Fibroblast of skin of left biceps (primary cell): Measurements from ENCODE around the gene SLC25A26.

Experiments
- DNase-seq, 2 experiments: peaks; one replicate each; pipeline ENCODE4 v3.0.0-alpha.2; 2013; ENCODE audit warnings: low read depth in 2 of 2

Gene SLC25A26

DNA sequence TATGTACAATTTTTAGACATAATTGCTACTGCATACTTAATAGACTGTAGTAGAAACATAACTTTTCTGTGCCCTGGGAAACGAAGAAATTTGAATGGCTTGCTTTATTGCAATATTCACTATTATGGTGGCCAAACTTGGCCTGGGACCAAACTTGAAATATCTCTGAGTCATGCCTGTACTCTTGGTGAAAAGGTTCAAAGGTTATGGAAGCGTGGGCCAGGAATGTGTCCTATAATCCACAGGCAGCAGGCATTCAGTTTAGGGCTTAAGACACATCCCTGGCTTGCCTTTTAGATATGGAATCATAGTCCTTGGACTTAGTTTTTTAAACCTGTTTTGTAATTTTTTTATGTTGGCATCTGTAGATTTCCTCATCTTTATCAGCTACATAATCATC, 155.8 kb downstream of the SLC25A26 start:
- no peak for DNase-seq

DNA sequence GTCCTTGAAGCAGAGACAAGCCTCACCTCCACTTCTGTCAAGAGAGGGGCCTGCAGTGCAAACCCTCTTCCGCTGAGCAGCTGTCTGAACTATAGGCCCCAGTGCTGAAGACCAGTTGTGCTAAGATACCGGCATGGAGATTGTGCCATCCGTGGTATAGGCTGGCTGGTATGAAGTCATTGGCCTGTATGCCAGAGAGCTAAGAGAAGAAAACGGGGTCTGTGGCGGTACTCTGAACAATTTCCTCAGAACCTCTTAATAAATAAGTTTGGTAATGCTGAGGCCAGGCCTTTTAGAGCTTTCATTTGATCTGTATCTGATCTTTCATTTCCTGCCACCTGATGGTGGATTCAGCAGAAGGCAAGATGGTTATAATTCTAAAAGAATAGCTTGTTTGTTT, 157.0 kb downstream of the SLC25A26 start:
- DNase-seq = no peak

DNA sequence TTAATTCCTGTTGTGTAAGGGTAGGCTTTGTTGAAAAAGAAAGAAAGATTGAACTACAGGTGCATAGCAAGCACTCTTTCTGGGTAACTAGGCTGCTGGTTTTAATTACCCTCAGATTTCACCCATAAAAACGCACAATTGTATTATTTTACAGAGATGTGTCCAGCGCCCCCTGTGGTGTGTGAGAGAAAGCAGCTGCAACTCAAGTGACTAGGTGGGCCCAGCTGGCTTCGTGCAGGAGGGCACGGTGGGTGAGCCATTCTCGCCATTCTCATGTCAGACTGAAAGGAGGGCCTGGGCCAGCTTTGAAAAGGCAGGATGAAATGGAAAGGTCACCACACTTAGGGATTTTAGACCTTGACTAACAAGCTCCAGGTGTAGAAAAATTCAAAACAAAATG, 157.5 kb downstream of the SLC25A26 start:
- DNase-seq = no peak

DNA sequence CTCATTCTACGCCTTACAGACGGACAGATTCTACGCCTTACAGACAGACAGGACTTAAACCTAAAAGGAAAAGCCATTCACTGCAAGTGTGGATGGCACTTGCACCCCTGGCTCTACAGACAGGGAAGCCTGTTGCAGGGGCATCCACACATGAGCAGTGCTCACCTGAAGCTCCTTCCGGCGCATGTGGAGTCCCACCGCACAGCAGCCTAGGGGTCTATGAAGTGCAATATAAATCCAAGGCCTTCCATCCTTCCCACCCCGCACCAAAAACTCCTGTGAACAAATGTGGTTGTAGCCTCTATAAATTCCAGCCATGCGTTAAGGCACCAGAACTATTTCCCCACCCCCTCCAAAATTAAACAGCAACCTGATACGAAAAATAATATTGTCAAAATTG, 158.8 kb downstream of the SLC25A26 start:
- no peak for DNase-seq

DNA sequence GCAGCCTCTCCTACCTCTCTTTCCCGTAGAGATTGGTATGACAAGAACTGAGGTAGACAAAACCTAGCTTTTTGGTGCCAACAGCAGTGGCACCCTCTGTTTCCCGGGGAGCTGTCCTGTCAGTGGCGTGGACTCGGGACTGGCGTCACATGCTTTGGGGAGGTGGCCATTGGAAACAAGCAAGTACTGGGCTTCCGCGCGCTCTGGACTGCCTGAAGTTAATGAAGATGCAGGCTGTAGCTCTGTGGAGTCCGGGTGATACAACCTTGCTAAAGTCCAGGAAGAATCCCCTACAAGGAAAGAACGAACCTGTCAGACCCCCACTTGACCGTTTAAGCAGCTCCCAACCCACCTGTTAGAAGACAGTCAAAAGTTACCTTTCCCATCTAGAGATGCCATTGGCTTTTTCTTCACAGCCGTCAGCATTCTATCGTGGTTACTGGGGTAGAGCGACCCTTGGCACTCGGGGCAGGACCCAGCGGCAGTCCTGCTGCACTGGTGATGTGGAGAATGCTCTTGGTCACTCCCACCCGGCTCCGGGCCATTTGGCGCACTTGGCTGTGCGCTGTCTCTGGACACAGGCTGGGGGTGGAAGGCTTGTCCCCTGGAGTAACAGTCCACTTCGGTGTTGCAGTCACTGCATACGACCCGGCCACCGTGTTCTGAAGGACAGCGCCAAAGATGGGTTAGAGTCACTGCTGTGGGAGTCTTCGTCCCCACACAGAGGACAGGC, 159.6 kb downstream of the SLC25A26 start:
- no peak for DNase-seq

DNA sequence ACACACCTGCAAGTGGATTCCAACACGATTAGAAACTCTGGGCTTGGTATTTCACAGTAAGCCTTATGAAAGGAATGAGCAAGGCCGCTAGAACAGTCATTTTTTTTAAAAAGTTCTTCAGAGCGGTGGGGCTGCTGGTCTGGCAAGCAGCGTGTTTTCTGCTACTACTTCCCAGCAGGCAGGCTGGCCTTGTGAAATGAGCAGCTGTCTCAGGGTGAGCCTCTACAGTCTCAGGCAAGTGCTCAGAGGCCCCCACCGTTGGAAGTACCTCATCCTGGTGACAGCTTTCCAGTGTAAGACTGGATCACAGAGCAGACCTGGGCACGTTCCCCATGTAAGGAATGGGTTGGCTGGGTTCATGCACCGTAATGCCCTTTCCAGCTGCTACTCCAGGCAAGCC, 160.8 kb downstream of the SLC25A26 start:
- DNase-seq = no peak

DNA sequence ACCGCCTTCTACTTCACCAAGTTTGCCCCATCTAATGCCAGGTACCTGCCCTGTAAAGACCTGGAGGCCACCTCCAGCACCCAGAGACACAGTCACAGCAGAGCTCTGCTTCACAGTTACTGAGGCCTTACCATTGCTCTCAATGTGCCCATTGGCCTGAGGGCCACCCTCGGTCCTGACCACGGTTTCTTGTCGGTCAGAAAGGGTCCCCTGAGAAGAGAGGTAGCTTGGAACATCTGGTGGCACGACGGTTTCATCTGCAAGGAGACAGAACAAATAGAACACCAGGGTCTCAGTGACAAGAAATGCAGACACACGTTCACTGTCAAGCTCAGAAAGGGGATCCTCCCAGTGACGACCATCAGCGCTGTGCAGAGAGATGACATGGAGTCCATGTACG, 161.3 kb downstream of the SLC25A26 start:
- no peak for DNase-seq

DNA sequence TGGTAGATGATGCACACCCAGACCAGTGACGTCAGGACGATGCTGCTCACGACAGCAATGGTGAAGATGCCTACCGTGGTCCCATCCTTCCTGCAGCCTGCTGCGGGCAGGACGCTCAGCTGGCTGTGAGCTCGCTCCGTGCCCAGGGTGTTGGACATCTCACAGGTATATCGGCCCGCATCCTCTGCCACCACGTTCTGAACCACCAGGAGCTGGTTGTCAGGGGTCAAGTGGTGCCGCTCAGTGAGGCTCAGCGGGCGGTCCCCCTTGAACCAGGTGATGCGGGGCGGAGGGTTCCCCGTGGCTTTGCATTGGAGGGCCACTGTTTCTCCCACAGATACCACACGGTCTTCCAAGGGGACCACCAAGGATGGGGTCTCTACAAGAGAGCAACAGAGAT, 162.2 kb downstream of the SLC25A26 start:
- no peak for DNase-seq

DNA sequence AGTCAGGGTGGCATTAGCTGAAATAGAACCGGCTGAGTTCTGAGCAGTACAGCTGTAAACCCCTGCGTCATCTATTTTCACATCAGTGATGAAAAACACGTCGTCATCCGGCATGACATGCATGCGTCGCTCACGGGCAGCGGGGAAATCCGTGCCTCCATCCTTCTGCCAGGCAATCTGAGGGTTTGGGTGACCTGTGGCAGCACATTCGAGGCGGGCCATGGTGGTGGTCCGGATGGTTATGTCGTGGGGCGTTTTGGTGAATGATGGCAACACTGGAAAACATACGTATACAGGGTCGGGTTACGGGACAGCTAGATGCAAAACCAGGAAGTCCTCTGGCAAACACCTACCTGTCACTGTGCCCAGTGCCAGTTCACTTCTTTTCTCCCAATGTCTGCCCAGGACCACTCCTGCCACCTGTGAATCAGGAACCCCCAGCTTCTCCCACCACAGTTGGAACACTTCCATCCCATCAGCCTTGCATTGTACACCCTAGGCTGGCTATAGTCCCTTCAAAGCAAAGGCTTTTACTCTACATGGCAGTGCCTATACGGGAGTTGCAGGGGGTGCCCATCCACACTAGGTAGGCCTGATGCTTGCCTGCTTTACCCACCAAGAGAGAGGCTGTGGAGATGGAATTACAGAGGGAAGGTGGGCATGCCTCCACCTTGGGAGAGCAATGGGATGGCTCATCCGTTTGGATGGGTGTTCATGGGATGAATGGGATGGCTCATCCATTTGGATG, 163.4 kb downstream of the SLC25A26 start:
- no peak for DNase-seq

DNA sequence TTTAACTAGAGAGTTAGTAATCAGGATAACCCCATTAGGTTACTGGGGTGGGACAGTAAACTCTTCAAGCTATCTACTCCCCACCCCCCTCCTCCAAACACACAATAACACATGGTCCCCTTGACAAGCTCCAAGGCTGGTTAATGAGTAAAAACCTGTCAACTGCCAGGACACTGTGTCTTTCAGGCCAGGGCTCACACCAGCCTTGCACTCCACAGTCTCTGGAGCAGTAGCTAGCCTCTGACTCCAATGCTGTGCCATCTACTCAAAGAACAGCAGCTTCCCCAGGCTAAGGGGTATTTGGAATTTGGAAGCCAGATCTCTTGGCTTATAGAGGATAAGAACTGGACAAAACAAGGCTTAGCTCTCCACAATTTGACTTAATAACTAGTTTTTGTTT, 164.3 kb downstream of the SLC25A26 start:
- no peak for DNase-seq

DNA sequence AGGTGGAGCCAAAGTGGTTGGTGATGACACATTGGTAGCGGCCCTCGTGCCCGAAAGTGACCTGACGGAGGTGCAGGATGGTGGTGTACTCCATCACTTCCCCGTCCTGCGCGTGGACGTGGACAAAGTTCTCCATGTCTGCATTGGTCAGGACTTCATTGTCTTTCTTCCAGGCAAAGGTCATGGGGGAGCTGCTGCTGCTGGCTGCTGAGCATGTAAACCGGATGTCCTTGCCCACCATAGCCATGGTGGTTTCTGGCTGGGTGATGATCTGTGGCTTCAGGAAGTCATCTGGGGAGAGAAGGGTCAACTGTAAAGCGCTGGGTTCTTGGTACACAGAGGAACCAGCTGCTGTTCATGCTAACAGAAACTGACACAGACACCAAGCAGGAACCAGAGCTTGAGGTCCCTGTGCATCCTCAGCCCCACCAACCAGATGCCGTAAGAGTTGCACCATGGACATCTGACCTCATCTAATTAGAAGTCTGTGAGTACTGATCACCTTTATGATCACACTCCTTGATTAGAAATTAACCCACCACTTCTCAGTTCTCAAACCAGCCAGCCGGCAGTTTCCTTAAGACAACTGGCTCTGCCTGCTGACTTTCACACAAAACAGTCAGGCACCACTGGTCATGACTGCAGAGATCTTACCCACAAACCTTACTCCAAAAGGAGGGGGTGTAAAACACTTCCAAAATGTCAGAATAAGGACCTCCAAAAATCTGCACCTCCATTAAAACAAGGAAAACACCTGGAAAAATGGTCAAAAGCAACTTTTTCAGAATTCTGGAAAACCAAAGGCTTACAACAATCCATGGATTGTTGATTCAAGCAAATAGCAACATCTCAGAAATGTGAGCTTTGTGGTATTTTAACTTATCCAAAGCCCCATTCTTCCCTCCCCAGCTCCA, 165.5 kb downstream of the SLC25A26 start:
- no peak for DNase-seq

DNA sequence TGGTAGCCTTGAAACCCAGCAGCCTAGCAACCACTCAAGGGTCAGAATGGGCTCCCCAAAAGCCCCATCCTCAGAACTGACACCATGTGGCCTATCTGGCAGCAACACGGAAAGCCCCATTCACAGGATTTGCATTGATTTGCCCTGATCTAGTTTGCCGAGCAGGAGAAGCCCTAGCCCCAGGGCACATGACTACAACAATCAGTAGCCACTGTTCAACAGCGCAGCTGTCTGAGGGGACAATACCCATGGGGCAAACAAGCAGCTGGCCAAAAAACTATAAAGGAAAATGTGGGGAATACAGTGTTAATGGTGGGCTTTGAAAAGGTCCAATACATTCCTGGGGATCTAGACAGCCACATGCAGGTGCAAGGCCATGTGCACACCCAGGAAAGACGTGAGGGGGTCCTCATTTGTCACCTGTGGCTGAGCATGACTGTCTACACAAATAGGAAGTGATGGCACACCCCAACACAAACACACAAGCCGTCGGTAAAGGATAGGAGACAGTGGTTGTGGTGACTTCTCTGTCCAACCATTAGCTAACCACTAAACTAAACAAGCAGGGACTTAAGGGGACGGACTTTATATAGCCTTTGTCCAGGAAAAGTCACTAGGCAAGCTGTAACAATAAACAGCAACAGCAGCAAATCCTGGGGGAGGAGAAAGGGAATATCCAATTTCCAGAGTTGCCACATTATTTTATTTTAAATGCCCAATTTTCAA, 166.3 kb downstream of the SLC25A26 start:
- no peak for DNase-seq

DNA sequence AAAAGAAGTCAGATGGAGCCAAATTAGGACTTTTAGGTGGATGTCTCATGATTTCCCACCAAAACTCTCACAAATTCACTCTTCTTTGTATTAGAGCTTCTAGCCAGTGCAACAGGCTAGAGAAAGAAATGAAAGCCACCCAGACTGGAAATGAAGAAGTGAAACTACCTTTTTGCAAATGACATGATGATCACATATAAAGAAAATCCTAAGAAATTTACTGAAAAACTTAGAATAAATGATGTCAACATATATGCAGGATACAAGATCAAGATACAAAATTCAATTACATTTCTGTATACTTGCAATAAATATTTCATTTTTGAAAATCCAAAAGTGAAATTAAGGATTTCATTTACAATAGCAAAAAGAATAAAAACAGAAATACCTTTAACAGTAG, 169.2 kb downstream of the SLC25A26 start:
- DNase-seq = no peak

DNA sequence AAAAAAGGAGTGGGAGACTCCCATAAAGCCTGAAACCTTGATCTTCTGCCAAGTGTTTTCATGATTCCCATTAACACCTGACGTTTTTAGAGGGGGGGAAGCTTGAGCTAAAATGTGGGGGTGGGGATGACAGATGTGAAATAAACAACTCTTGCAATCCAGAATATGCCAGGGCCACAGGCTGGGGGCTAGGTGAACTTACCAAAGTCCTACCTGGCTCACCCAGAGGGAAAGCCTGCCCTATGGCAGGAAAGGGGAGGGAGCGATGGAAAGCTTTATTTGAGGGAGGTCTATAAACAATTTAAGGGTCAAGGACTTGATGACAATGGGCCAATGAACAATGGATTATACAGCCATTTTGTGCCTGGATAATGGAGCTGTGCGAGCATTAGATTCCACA, 171.7 kb downstream of the SLC25A26 start:
- no peak for DNase-seq

DNA sequence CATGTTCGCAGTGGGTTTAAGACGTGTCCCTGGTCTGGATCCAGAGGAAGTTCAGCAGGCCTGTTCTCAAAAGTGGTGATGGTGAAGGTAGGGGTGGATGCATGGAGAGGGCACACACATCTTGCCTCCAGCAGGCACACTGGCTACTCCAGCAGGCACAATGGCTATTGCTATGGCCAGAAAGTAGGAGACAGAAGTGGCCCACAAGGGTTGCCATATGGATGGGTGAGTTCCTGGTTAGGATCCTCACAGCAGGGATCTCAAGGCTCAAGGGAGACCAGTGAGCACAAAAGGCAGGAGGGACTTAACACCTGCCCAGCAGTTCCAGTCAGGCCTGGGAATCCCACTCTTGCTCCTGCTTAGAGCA, 172.1 kb downstream of the SLC25A26 start:
- DNase-seq = no peak

DNA sequence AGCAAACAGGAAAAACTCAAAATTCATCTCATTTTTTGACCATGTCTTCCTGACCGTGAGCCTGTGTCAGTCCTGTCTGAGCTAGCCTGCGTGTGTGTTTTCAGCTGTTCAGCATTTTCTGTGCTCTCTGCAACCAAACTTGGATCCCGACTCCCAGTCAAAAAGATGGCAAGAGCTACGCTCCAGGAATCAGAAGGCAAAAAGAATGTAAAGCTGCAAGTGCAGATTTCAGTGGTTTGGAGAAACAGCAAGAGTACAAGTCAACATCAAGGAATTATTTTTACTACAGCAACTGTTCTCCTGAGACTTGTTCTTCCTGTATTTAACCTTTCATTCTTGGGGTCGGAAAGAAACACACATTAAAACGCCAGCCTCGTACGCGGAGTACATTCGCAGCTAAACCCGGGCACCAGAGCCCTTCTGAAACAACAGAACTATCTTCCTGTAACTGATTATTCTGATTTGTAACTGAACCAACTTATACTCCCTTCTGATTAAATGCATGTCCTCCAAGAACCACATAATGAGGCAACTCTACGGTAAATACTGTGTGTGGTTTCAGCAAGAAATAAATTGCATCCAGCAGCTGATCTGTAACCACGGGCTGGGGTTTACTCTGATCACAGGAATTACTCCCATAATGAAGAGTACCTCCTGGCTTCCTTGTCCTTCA, 172.7 kb downstream of the SLC25A26 start:
- peak; percentile 40 for DNase-seq

DNA sequence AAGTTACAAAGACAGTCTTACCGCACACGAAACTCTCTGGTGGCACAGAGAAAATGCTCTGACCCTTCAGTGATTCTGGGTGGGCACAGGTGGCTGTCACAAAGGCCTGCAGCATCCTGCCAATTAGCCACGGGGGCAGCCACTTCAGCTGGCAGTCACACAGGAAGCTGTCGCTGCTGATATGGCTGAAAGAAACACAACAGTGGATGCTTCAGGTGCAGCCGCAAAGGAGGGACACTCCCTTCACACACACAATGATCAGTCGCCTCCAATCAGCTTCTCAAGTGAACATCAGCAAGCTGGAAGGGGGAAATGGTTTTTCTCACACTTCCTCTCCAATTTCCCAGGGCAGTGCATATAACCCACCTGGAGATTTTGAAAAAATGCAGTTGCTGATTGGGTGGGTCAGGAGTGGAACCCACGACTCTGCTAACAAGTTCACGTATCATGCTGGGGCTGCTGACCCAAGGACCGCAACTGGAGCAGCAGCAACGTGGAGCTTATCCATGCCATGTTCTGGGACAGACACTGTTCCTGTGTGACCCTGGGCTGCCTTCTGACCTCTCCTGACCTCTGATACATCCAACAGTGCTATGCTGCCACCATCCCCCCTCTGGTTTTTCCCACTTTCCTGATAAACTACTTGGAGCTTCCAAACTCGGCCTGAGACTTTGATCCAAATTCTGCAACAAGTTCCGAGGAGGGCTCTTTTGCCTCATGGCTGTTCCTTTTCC, 173.4 kb downstream of the SLC25A26 start:
- DNase-seq = no peak

DNA sequence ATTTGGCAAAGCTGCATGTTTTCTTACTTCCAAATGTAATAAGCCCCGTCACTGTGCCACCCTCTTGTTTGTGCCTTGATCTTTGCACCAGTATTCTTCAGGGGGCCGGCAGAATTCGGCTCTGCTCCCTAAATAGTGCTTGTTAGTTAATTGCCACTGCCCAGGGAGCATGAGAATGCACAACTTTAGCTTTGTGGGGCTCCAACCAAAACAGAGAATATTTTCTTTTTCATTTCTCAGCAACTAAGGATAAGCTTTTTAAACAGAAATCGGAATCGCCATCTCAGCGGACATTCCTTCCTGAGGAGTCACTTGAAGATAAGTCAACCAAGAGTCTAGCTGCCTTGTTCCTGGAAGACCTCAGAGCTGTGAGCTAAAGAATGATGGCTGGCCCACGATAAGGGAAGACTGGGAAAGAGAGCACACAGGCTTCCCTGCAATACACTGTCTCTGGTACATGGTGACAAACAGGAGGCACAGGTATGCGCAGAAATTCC, 174.0 kb downstream of the SLC25A26 start:
- no peak for DNase-seq

DNA sequence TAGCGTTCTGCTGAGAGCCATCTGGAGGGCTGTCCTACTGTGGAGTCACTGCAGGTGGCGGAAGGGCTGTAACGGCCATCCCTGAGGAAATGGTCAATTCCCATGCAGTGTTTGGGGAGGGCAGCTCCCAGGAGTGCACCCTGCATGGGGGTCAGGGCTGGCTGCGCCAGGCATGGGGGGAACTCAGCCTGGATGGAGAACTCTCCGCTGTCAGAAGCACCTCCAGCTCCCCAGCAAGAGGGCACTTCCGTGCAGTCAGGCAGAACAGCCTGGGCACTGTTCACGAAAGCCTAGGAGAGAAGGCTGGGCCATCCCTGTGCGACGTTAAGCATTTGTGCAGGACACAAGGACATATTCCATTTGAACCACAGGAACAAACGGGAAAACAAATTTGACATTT, 174.8 kb downstream of the SLC25A26 start:
- DNase-seq = no peak

DNA sequence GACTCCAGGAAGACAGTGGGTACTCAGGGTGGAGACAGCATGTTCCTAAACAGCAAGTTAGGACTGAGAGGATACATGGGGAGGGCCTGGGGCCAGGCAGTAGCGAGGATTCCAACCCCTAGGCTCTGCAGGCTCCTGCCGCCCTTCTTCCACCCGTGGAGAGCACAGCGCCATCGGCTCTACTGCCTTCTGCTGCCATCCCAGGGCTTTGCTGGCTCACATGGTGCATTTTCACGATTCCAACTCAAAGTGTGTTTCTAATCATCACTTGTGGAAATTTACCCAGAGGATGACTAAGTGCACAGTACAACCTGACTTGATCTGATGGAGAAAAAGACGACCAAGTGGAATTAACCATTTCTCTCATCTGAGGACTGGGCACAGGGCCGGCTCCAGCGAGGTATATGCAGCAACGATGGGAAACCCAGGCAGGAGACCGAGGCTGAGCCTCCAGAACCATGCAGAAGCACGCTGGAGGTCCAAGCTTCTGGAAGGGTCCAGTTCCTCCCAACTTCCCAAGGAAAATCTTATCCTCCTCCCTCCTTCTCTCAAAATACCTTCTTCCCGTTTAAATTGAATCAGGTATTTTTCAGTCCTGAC, 175.5 kb downstream of the SLC25A26 start:
- DNase-seq = no peak
